Suppressor macrophage treated with lipopolysaccharide for 1 hour (primary cell): ENCODE measurements around the gene PRSS48.
"Not testable (repeated sequence)": the region's sequence is repeated elsewhere in the genome, so short reads cannot be mapped to it uniquely, and the experiment has no call there.

Source experiments
- DNase-seq, 3 donors: peaks; one replicate each; pipeline ENCODE4 v3.0.0-alpha.2; 2020 to 2022

PRSS48 gene

GRCh38 chr4:151276787-151277562, at the start of gene PRSS48:
Gene PRSS48 (plus strand): TSS chr4:151277161. CDS start chr4:151277173, 12 bp downstream.
- peak; percentile 42 to 68 (median 48) for DNase-seq

DNA sequence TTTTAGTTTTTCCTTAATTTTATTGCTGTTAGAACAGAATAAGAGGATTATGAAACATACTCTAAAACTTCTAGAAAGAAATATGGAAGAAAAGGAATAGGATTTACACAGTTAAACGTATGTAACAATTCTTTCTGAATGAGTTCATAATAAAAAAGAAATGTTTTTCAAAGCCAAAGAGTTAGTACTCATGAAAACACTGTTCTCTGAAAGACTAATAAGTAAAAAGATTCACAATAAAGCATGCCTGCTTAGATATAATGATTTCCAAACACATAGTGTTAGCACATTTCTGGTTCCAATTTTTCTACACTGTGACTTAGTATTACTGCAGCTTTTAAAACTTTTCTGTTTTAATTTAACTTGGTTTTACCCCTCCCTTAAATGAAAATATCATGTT, 49.8 kb upstream of the PRSS48 start:
- DNase-seq: no peak

DNA sequence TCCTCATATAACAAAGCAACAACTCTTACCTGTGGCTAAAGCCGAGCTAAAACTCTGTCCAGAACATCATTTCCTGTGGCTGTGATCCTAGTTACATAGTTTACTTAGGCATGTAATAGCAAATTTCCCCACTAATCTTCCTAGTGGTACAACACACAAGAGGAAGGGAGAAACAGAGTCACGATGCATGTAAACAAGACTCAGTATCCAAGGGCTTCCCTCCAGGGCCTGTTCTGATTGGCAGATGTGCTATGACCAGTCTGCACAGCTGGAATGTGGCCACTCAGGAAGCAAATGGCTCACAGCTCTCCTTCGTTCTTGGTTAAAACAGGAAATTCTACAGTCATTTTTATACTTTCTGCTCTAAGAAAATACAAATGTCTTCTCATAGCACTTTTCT, 49.2 kb upstream of the PRSS48 start:
- no peak for DNase-seq

DNA sequence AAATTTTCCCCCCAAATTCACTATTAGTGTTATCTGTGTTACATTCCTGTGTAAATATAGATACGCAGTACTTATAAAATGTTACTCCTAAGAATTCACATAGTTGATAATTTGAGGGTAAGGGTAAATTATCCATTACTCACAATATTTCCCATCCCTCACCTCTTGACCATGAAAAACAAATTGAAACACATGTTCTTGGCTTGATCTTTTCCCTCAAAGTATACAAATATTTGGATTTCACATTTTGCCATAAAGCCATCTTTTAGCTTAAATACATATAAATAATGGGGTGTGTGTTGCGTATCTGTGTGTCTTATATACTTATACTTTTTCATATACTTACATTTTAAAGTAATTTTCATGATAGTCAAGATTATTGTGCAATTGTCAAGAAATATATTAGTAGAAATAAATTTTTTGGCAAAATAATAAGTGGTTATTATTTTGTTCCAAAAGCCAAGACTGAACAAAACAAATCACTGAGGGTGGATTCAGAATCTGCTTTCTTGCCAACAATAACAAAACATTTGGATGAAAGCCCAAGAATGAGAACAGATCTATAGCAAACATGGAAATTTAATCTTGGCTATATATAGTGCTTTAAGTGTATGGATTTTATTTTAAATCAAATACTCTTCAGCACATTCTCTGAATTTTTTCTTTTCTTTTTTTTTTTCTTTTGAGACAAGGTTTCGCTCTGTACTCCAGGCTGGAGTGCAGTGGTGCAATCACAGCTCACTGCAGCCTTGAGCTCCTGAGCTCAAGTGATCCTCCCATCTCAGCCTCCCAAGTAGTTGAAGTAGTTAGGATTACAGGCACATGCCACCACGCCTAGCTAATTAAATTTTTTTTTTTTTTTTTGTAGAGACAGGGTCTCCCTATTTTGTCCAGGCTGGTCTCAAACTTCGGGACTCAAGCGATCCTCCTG, 48.5 kb upstream of the PRSS48 start:
- DNase-seq: no peak

GRCh38 chr4:151231915-151232595, 44.9 kb upstream of the PRSS48 start:
- DNase-seq: no peak

GRCh38 chr4:151233600-151233999, 43.4 kb upstream of the PRSS48 start:
- no peak for DNase-seq

- DNase-seq: not testable (repeated sequence)
Observed at GRCh38 chr4:151235373-151235772, 41.6 kb upstream of the PRSS48 start.

DNA sequence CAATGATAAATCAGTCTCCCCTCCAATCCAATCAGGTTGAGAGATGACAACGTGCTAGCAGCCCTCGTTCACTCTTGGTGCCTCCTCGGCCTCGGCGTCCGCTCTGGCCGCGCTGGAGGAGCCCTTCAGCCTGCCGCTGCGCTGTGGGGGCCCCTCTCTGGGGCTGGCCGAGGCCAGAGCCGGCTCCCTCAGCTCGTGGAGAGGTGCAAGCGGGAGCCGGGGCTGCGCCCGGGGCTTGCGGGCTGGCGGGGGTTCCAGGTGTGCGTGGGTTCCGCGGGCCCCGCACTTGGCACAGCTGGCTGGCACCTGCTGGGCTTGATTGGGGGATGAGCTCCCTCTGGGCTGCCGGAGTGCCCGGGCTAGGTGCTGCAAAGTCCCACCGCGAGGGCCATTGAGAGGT, 40.9 kb upstream of the PRSS48 start:
- DNase-seq: no peak

- DNase-seq: no peak
Observed at GRCh38 chr4:151238477-151238876, 38.5 kb upstream of the PRSS48 start.

GRCh38 chr4:151239608-151240007, 37.4 kb upstream of the PRSS48 start:
- no peak for DNase-seq

DNA sequence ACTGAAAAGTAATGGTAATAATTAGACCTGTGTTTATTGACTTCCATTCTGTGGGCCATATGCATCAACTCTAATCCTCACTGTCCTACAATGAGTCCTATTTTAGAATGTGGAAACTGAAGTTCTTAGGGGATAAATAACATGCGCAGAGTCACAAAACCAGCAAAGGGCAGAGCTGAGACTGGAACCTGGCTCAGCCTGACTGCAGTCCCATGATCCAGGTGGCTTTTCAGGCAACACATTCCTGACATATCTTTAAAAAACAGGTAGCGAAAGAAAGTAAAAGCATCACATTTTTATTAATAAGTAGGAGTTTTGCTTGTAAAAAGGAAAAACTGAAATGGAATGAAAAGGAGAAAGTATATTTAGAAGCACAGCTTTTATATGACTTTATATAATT, 34.7 kb upstream of the PRSS48 start:
- DNase-seq: no peak

DNA sequence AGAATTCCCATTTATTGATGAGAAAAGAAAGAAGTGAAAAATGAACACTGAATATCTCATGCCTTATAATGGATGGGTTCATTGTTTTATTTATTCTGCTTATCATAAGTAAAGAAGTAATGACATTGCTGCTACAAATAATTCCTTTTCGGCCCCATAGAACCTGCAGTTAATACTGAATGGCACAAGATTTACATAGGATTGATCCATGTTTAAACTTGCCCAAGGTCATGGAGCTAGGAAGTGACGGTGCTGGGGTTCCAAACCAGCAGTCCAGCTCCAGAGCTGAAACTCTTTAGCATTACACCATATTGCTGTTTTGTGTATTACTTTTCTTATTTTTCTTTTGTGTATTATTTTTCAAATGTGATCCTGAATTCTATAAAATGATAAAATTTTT, 30.2 kb upstream of the PRSS48 start:
- no peak for DNase-seq

- no peak for DNase-seq
Observed at GRCh38 chr4:151247395-151247794, 29.6 kb upstream of the PRSS48 start.

DNA sequence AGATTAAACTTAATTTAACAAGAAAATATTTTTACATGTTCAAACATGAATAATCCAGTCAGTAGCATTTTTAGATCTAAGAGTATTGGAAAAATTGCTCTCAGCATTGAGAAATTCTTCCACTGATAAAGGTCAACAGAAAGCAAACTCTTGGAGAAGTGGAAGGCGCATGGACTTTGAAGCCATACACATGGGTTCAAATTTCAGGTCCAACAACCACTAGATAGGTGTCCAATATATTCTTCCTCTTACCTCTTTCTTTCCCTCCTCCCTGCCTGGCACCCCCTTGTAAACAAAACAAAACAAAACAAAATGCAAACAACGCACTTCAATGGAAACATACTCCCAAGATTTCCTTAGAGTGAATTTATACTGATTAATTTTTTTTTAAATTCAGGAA, 28.4 kb upstream of the PRSS48 start:
- DNase-seq: no peak

GRCh38 chr4:151250706-151251105, 26.3 kb upstream of the PRSS48 start:
- DNase-seq: no peak

DNA sequence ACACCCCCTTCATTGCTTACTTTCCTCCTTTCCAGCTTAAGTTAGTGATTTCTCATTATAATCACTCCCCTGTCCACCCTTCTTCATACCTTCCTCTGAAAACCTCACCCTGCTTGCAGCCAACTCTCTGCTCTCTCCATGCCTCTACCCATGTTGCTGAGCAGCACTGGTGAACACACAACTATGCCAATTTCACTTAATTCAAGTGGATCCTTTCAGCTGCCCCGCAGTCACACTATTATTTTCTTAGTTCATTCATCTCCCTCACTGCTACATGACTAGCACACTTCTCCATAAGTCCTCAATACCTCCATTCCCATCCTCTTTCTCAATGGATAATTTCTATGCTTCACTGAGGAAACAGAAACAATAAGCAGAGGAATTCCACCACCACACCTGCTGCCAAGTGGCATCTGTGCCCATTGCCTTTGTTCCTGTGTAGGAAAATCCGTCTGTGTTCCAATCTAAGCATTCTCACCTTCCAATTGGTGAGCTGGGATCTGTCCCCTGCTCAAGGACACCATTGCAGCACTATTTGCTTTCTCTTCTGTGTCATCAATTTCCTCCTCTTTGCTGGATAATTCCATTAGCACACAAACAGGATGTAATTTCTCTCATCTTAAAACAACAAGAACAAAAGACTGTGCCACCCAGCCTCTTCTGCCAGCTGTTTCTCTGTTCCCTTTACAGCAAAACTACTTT, 25.2 kb upstream of the PRSS48 start:
- DNase-seq: no peak

GRCh38 chr4:151255226-151255625, 21.7 kb upstream of the PRSS48 start:
- not testable (repeated sequence) for DNase-seq

GRCh38 chr4:151255680-151256079, 21.3 kb upstream of the PRSS48 start:
- not testable (repeated sequence) for DNase-seq

GRCh38 chr4:151256134-151256533, 20.8 kb upstream of the PRSS48 start:
- no peak for DNase-seq

- DNase-seq: no peak
Observed at GRCh38 chr4:151257704-151258103, 19.3 kb upstream of the PRSS48 start.

DNA sequence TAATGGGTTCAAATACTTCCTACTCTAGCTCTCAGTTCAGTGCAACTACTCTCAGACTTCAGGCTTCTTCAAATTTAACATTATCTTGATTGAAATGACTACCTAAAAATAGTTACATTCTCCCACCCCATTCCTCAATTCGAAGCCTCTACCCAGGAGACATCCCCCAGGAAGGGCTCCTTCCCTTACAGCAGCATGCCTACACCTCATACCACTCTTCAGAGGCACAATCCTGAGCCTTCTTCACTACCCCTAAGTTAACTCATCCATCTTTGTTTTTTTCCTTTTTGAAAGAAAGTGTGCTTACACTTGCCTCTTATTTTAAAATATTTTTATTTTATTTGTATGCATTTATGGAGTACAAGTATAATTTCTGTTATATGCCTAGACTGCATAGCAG, 17.2 kb upstream of the PRSS48 start:
- no peak for DNase-seq

GRCh38 chr4:151260526-151260925, 16.4 kb upstream of the PRSS48 start:
- no peak for DNase-seq

GRCh38 chr4:151263455-151263854, 13.5 kb upstream of the PRSS48 start:
- DNase-seq: no peak
